ENCODE data around the gene C16orf90.

C16orf90 gene

DNA sequence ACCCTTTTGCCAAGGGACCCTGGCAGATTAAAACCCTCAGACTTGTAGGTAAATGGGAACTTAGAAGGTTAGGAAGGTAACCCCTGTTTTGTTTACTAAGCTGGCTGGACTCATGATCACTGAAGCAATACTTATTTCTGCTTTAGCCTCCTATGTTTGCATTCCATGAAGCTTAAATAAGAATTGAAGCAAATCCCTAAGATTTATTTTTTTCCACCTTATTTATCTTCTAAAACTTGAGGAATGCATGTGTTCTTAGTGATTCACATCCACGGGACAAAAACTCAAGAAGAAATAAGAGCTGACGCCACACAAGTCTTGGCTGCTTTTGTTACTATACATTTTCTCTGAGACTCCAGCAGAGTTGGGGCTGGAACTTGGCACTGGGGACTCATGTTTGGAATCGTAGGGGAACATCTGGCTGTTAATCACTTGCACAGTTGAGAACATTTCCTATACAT lies 41.0 kb upstream of the C16orf90 start:
- Histone ChIP-seq H3K27me3 (ENCODE audit: insufficient read depth, low read depth, severe bottlenecking) (no peaks in the 10 kb centered on the region), H3K27ac (no peak overlapping the region), H3K4me3 (ENCODE audit: low read depth, low read length) (no peak overlapping the region), H3K9me3 (ENCODE audit: severe bottlenecking) (no peaks in the 10 kb centered on the region), H3K36me3 (peaks cover 22% of the 10 kb centered on the region)
- TF ChIP-seq, protein P1, sequence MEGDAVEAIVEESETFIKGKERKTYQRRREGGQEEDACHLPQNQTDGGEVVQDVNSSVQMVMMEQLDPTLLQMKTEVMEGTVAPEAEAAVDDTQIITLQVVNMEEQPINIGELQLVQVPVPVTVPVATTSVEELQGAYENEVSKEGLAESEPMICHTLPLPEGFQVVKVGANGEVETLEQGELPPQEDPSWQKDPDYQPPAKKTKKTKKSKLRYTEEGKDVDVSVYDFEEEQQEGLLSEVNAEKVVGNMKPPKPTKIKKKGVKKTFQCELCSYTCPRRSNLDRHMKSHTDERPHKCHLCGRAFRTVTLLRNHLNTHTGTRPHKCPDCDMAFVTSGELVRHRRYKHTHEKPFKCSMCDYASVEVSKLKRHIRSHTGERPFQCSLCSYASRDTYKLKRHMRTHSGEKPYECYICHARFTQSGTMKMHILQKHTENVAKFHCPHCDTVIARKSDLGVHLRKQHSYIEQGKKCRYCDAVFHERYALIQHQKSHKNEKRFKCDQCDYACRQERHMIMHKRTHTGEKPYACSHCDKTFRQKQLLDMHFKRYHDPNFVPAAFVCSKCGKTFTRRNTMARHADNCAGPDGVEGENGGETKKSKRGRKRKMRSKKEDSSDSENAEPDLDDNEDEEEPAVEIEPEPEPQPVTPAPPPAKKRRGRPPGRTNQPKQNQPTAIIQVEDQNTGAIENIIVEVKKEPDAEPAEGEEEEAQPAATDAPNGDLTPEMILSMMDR (IDR thresholded peaks at IDR 0.05; ENCODE audit: low read depth, low read length): no peak
- no peak for DNase-seq

- no peak for DNase-seq
- Histone ChIP-seq H3K27me3 (ENCODE audit: insufficient read depth, low read depth, severe bottlenecking) (no peaks in the 10 kb centered on the region), H3K36me3 (peaks cover 30% of the 10 kb centered on the region)
Observed at GRCh38 chr16:3534126-3534525, 38.8 kb upstream of the C16orf90 start.

GRCh38 chr16:3532741-3533140 lies 37.5 kb upstream of the C16orf90 start:
- Histone ChIP-seq H3K36me3 (peaks cover 40% of the 10 kb centered on the region), H3K27ac (no peak overlapping the region), H3K27me3 (ENCODE audit: insufficient read depth, low read depth, severe bottlenecking) (no peaks in the 10 kb centered on the region), H3K4me3 (ENCODE audit: low read depth, low read length) (no peak overlapping the region), H3K9me3 (ENCODE audit: severe bottlenecking) (no peaks in the 10 kb centered on the region)
- TF ChIP-seq, protein P1 (IDR thresholded peaks at IDR 0.05; ENCODE audit: low read depth, low read length): no peak
- no peak for DNase-seq

More at GRCh38 chr16:3534126-3534525, 38.8 kb upstream of the C16orf90 start:
- Histone ChIP-seq H3K27ac (no peak overlapping the region), H3K9me3 (ENCODE audit: severe bottlenecking) (no peaks in the 10 kb centered on the region), H3K4me3 (ENCODE audit: low read depth, low read length) (no peak overlapping the region)
- TF ChIP-seq, protein P1 (IDR thresholded peaks at IDR 0.05; ENCODE audit: low read depth, low read length): no peak

DNA sequence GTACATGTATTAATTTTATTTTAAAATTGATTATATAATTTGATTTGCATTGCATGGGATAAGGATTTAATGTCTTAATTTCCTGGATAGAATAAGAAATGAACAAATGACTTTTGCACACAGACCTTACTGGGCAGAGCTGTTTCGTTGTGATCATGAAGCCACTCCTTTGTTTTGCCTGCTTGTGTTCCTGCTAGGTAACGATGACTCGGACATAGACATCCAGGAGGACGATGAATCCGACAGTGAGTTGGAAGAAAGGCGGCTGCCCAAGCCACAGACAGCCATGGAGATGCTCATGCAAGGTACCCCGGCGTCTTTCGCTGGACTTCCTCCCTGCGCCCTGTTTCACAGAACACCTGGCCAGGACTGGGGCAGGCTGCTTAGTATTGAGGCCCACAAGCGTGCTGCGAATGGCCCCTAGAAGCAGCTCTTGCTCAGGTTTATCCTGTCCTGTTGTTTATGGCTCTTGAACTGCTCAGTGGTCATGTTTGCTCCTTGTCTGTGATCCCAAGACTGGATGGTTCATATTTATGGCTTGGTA lies 35.2 kb upstream of the C16orf90 start:
- Histone ChIP-seq H3K27ac (no peak overlapping the region), H3K27me3 (ENCODE audit: insufficient read depth, low read depth, severe bottlenecking) (no peaks in the 10 kb centered on the region), H3K36me3 (peaks cover 34% of the 10 kb centered on the region), H3K9me3 (ENCODE audit: severe bottlenecking) (no peaks in the 10 kb centered on the region), H3K4me3 (ENCODE audit: low read depth, low read length) (no peak overlapping the region)
- DNase-seq: no peak
- TF ChIP-seq, protein P1 (IDR thresholded peaks at IDR 0.05; ENCODE audit: low read depth, low read length): no peak

DNA sequence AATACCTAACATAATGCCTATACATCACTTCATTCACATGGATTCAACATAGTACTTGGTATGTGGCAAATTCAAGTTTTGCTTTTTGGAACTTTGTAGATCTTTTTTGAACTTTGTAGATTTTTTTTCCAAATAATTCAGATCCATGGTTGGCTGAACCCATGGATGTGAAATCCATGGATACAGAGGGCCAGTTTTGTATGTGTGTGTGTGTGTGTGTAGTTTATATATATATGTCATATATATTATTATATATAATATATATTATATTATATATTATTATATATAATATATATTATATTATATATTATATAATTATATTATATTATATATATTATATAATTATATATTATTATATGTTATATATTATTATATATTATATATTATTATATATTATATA lies 33.9 kb upstream of the C16orf90 start:
- H3K4me3 ChIP-seq (ENCODE audit: low read depth, low read length): no peak overlapping the region
- peaks cover 42% of the 10 kb centered on the region for H3K36me3 ChIP-seq
- H3K9me3 ChIP-seq (ENCODE audit: severe bottlenecking): no peaks in the 10 kb centered on the region
- TF ChIP-seq, protein P1 (IDR thresholded peaks at IDR 0.05; ENCODE audit: low read depth, low read length): no peak
- no peak overlapping the region for H3K27ac ChIP-seq
- DNase-seq: no peak
- no peaks in the 10 kb centered on the region for H3K27me3 ChIP-seq (ENCODE audit: insufficient read depth, low read depth, severe bottlenecking)

DNA sequence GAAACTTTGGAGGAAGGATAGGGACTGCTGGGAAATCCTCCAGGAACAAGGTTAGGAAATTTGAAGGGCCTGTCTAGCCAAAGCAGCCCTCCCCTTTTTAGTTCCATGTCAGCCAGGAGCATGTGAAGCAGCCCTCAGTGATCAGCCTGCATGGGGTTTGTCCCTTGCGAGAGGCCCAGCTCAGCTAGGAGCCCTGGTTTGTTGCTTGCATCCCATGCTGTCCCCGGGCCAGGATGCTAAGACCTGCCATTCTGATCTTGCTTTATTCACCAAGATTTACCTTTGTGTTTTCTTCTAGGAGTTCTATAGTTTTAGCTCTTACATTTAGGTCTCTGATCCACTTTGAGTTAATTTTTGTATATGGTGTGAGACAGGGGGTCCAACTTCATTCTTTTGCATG lies 33.1 kb upstream of the C16orf90 start:
- TF ChIP-seq, protein P1 (IDR thresholded peaks at IDR 0.05; ENCODE audit: low read depth, low read length): no peak
- H3K4me3 ChIP-seq (ENCODE audit: low read depth, low read length): no peak overlapping the region
- no peak for DNase-seq
- no peaks in the 10 kb centered on the region for H3K27me3 ChIP-seq (ENCODE audit: insufficient read depth, low read depth, severe bottlenecking)
- peaks cover 46% of the 10 kb centered on the region for H3K36me3 ChIP-seq
- no peaks in the 10 kb centered on the region for H3K9me3 ChIP-seq (ENCODE audit: severe bottlenecking)
- H3K27ac ChIP-seq: no peak overlapping the region
